Fibroblast of skin of left quadriceps (primary cell): ENCODE results near the gene PDE7B.

Experiments
- DNase-seq, 2 experiments: peaks; one replicate each; pipeline ENCODE4 v3.0.0-alpha.2; 2013; ENCODE audit warnings: low read depth in 2 of 2

Gene PDE7B

GRCh38 chr6:135990439-135990838, 138.9 kb downstream of the PDE7B start:
- no peak for DNase-seq

GRCh38 chr6:135990855-135991464, 139.5 kb downstream of the PDE7B start:
- no peak for DNase-seq

GRCh38 chr6:135992739-135993138, 141.2 kb downstream of the PDE7B start:
- no peak for DNase-seq

GRCh38 chr6:135993361-135993760, 141.9 kb downstream of the PDE7B start:
- DNase-seq = no peak

GRCh38 chr6:135994857-135995544, 143.5 kb downstream of the PDE7B start:
- peak in 1 of 2 experiments; percentile 52 for DNase-seq

GRCh38 chr6:135995545-135995898, 144.0 kb downstream of the PDE7B start:
- no peak for DNase-seq

GRCh38 chr6:135996668-135997067, 145.2 kb downstream of the PDE7B start:
- DNase-seq = no peak

- DNase-seq = no peak
Observed at GRCh38 chr6:135999393-135999792, 147.9 kb downstream of the PDE7B start.

GRCh38 chr6:136007345-136007744, 155.8 kb downstream of the PDE7B start:
- DNase-seq = no peak

- DNase-seq = peak; percentile 38
Observed at GRCh38 chr6:136011475-136011874, 160.0 kb downstream of the PDE7B start.

GRCh38 chr6:136012198-136012887, 160.8 kb downstream of the PDE7B start:
- DNase-seq = peak; percentile 79 to 82

GRCh38 chr6:136012943-136013342, 161.4 kb downstream of the PDE7B start:
- peak in 1 of 2 experiments; percentile 37 for DNase-seq

GRCh38 chr6:136014454-136015437, 163.2 kb downstream of the PDE7B start:
- DNase-seq = peak; percentile 99 to 100

GRCh38 chr6:136015531-136015930, 164.0 kb downstream of the PDE7B start:
- DNase-seq = peak in 1 of 2 experiments; percentile 53

- no peak for DNase-seq
Observed at GRCh38 chr6:136016228-136017225, 165.0 kb downstream of the PDE7B start.

- DNase-seq = no peak
Observed at GRCh38 chr6:136020691-136021090, 169.2 kb downstream of the PDE7B start.

- DNase-seq = no peak
Observed at GRCh38 chr6:136022224-136022874, 170.8 kb downstream of the PDE7B start.

GRCh38 chr6:136024711-136025110, 173.2 kb downstream of the PDE7B start:
- DNase-seq = no peak

GRCh38 chr6:136025736-136026135, 174.2 kb downstream of the PDE7B start:
- DNase-seq = no peak

GRCh38 chr6:136030131-136030530, 178.6 kb downstream of the PDE7B start:
- DNase-seq = peak; percentile 64 to 71
